K562 (cell line): Measurements from ENCODE around the gene TCF4. TPM values are rescaled to one million over a fixed set of nuclear protein-coding genes. Genes with fewer than 3 reads are reported as not detected.

Experiments used
- CBX1 ChIP-seq: sonication (generic); IDR thresholded peaks from 2 replicates; pipeline ENCODE4 v1.6.1; 2016; ENCODE audit warnings: antibody characterized with exemption, low read depth, mild to moderate bottlenecking
- CBX8 ChIP-seq: fragments of 200-600 bp; sonication (generic); IDR thresholded peaks from 2 replicates; pipeline ENCODE4 v1.6.1; 2012; ENCODE audit warnings: borderline replicate concordance, mixed run types, low read depth, mild to moderate bottlenecking, moderate library complexity, mixed read lengths, low read length, control low read depth, inconsistent platforms; ENCODE audit not compliant: poor library complexity, severe bottlenecking; ENCODE audit errors: extremely low read depth
- LEF1 ChIP-seq: fragments of 450-650 bp; IDR thresholded peaks from 2 replicates; pipeline ENCODE4 v1.6.1; 2016; ENCODE audit warnings: mild to moderate bottlenecking
- MAFG ChIP-seq: fragments of 450-650 bp; conservative IDR thresholded peaks from 2 replicates; pipeline ENCODE4 v1.6.1; 2016; ENCODE audit warnings: missing genetic modification characterization, missing compliant biosample characterization
- NBN ChIP-seq: fragments of 450-650 bp; IDR thresholded peaks from 2 replicates; pipeline ENCODE4 v1.6.1; 2016; ENCODE audit warnings: low read depth, mild to moderate bottlenecking
- POLR2A ChIP-seq: fragments of 450-650 bp; conservative IDR thresholded peaks from 2 replicates; pipeline ENCODE4 v1.6.1; 2016
- RBM17 ChIP-seq: fragments of 200-400 bp; formaldehyde crosslinking; IDR thresholded peaks from 2 replicates; pipeline ENCODE4 v1.6.1; 2017; ENCODE audit warnings: low read depth, mild to moderate bottlenecking, low read length, borderline replicate concordance
- RHOXF2B ChIP-seq: fragments of 250-450 bp; sonication (Bioruptor Pico); conservative IDR thresholded peaks from 2 replicates; pipeline ENCODE4 v1.5.1; 2021
- SRSF9 ChIP-seq: fragments of 200-400 bp; formaldehyde crosslinking; IDR thresholded peaks from 2 replicates; pipeline ENCODE4 v1.6.1; 2017; ENCODE audit warnings: low read depth, low read length, borderline replicate concordance
- XRCC5 ChIP-seq: fragments of 200-400 bp; formaldehyde crosslinking; IDR thresholded peaks from 2 replicates; pipeline ENCODE4 v1.6.1; 2017; ENCODE audit warnings: low read depth, mild to moderate bottlenecking, low read length
- ZKSCAN1 ChIP-seq: fragments of 150-350 bp; IDR thresholded peaks from 2 replicates; pipeline ENCODE4 v1.6.1; 2016; ENCODE audit warnings: low read depth, low read length
- polyA plus RNA-seq, 8 experiments: library from polyadenylated mRNA; depleted of rRNA in 4 of 8; stranded (reverse) in 5 of 8; unstranded in 3 of 8; fragments of >200 nt; fragmentation: Nextera tagmentation in 2 of 8; fragmentation: Illumina TruSeq in 1 of 8; extraction: Ambion mirVana in 2 of 8; extraction: Trizol in 1 of 8; gene quantifications; 2 replicates each; pipeline versions ENCODE4 v1.2.1 to v1.2.3, GENCODE V29; 2011 to 2014; ENCODE audit warnings: inconsistent platforms in 1 of 8, missing spikeins in 1 of 8
- total RNA-seq, 7 experiments: library from RNA; depleted of rRNA in 6 of 7; stranded (reverse); fragments of >200 nt in 6 of 7; fragmentation: Illumina TruSeq in 2 of 7; extraction: Trizol in 2 of 7; gene quantifications; 2 replicates each; pipeline versions ENCODE4 v1.2.1 to v1.2.3, GENCODE V29; 2011 to 2021; ENCODE audit warnings: low replicate concordance in 1 of 7
- TF ChIP-seq, protein P1 (sequence below): fragments of 150-350 bp; conservative IDR thresholded peaks from 2 replicates; pipeline ENCODE4 v1.6.1; 2014; ENCODE audit warnings: low read length
- TF ChIP-seq, protein P2 (sequence below): fragments of 250-450 bp; sonication (Bioruptor Pico); IDR thresholded peaks from 2 replicates; pipeline ENCODE4 v1.4.0; 2020; ENCODE audit warnings: borderline replicate concordance
- TF ChIP-seq, protein P3 (sequence below): fragments of 450-650 bp; conservative IDR thresholded peaks from 2 replicates; pipeline ENCODE4 v1.6.1; 2016; ENCODE audit warnings: missing genetic modification characterization, low read depth, mild to moderate bottlenecking, control low read depth, missing compliant biosample characterization
- TF ChIP-seq, protein P4 (sequence below): sonication (generic); formaldehyde crosslinking; IDR thresholded peaks from 2 replicates; pipeline ENCODE4 v1.8.0; 2022; ENCODE audit warnings: mild to moderate bottlenecking, missing genetic modification reagents, borderline replicate concordance
- TF ChIP-seq, protein P5 (sequence below): fragments of 450-650 bp; IDR thresholded peaks from 2 replicates; pipeline ENCODE4 v1.6.1; 2016; ENCODE audit warnings: mild to moderate bottlenecking

Gene TCF4
- total and polyA plus RNA-seq, 9 of the 15 experiments (the other 6 are each of a cell fraction or from before 2014, with no cell fraction given), result 4.8 to 24.7 (median 15.2) TPM

DNA sequence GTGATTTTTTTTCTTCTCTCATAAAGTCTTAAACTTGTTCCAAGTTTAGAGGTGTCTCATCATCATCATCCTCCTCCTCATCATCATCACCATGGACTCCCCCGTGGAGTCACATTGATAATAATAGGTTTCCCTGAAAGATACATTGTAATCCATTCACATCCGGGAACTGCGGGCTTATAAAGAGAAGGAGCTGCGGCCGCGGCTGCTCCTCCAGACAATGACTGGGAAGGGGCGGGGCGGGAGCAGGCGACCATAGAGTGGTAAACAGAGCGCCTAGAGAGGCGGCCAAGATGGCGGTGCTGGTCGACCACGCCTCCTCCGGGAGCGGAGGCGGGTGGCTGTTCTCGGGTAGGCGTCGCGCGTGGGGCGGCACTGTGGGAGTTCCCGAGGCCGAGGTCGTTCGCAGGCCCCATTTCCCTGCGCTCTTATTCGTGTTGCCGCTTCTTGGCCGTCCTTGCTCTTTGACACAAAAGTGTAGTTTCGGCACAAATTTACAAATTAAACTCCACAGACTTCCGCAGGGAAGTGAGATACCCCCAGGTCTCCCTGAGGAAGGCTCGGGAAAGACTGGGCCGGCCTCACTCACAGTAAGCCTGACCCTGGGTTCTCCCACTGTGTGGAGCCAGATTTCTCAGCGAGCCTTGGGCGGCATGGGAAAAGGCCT lies 1.8 kb upstream of the TCF4 start (continued):
- TF ChIP-seq, protein P1, sequence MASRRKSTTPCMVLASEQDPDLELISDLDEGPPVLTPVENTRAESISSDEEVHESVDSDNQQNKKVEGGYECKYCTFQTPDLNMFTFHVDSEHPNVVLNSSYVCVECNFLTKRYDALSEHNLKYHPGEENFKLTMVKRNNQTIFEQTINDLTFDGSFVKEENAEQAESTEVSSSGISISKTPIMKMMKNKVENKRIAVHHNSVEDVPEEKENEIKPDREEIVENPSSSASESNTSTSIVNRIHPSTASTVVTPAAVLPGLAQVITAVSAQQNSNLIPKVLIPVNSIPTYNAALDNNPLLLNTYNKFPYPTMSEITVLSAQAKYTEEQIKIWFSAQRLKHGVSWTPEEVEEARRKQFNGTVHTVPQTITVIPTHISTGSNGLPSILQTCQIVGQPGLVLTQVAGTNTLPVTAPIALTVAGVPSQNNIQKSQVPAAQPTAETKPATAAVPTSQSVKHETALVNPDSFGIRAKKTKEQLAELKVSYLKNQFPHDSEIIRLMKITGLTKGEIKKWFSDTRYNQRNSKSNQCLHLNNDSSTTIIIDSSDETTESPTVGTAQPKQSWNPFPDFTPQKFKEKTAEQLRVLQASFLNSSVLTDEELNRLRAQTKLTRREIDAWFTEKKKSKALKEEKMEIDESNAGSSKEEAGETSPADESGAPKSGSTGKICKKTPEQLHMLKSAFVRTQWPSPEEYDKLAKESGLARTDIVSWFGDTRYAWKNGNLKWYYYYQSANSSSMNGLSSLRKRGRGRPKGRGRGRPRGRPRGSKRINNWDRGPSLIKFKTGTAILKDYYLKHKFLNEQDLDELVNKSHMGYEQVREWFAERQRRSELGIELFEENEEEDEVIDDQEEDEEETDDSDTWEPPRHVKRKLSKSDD, result no peak; the same call in 1 of the 2 replicates
- TF ChIP-seq, protein P2, sequence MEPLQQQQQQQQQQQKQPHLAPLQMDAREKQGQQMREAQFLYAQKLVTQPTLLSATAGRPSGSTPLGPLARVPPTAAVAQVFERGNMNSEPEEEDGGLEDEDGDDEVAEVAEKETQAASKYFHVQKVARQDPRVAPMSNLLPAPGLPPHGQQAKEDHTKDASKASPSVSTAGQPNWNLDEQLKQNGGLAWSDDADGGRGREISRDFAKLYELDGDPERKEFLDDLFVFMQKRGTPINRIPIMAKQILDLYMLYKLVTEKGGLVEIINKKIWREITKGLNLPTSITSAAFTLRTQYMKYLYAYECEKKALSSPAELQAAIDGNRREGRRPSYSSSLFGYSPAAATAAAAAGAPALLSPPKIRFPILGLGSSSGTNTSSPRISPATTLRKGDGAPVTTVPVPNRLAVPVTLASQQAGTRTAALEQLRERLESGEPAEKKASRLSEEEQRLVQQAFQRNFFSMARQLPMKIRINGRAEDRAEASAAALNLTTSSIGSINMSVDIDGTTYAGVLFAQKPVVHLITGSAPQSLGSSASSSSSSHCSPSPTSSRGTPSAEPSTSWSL (CRISPR knock-in tag), result no peak
- TF ChIP-seq RBM17, result no peak
- TF ChIP-seq, protein P3, sequence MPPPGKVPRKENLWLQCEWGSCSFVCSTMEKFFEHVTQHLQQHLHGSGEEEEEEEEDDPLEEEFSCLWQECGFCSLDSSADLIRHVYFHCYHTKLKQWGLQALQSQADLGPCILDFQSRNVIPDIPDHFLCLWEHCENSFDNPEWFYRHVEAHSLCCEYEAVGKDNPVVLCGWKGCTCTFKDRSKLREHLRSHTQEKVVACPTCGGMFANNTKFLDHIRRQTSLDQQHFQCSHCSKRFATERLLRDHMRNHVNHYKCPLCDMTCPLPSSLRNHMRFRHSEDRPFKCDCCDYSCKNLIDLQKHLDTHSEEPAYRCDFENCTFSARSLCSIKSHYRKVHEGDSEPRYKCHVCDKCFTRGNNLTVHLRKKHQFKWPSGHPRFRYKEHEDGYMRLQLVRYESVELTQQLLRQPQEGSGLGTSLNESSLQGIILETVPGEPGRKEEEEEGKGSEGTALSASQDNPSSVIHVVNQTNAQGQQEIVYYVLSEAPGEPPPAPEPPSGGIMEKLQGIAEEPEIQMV (tag), result no peak; the same call in 1 of the 2 replicates
- TF ChIP-seq, protein P4, sequence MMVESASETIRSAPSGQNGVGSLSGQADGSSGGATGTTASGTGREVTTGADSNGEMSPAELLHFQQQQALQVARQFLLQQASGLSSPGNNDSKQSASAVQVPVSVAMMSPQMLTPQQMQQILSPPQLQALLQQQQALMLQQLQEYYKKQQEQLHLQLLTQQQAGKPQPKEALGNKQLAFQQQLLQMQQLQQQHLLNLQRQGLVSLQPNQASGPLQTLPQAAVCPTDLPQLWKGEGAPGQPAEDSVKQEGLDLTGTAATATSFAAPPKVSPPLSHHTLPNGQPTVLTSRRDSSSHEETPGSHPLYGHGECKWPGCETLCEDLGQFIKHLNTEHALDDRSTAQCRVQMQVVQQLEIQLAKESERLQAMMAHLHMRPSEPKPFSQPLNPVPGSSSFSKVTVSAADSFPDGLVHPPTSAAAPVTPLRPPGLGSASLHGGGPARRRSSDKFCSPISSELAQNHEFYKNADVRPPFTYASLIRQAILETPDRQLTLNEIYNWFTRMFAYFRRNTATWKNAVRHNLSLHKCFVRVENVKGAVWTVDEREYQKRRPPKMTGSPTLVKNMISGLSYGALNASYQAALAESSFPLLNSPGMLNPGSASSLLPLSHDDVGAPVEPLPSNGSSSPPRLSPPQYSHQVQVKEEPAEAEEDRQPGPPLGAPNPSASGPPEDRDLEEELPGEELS (CRISPR knock-in tag), result 0 out of 2 replicates have a peak, but pooled peaks have one; percentile 80
- no peak for TF ChIP-seq RHOXF2B (CRISPR knock-in tag)
- TF ChIP-seq XRCC5, result 0 out of 2 replicates have a peak, but pooled peaks have one; percentile 49
- TF ChIP-seq NBN, result peak; percentile 77
- no peak for TF ChIP-seq CBX8
- TF ChIP-seq MAFG, result no peak
- TF ChIP-seq SRSF9, result no peak
- TF ChIP-seq, protein P5, sequence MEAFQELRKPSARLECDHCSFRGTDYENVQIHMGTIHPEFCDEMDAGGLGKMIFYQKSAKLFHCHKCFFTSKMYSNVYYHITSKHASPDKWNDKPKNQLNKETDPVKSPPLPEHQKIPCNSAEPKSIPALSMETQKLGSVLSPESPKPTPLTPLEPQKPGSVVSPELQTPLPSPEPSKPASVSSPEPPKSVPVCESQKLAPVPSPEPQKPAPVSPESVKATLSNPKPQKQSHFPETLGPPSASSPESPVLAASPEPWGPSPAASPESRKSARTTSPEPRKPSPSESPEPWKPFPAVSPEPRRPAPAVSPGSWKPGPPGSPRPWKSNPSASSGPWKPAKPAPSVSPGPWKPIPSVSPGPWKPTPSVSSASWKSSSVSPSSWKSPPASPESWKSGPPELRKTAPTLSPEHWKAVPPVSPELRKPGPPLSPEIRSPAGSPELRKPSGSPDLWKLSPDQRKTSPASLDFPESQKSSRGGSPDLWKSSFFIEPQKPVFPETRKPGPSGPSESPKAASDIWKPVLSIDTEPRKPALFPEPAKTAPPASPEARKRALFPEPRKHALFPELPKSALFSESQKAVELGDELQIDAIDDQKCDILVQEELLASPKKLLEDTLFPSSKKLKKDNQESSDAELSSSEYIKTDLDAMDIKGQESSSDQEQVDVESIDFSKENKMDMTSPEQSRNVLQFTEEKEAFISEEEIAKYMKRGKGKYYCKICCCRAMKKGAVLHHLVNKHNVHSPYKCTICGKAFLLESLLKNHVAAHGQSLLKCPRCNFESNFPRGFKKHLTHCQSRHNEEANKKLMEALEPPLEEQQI, result peak; percentile 47; the same call in 1 of the 2 replicates
- no peak for TF ChIP-seq LEF1
- TF ChIP-seq CBX1, result 0 out of 2 replicates have a peak, but pooled peaks have one; percentile 33
- no peak for TF ChIP-seq ZKSCAN1
- peak; percentile 84 for TF ChIP-seq POLR2A
